Gastroesophageal sphincter (tissue), 4 donors: Measurements from ENCODE around the gene BRINP3. TPM values are rescaled to one million over a fixed set of nuclear protein-coding genes. Genes with fewer than 3 reads are reported as not detected.
A peak's percentile ranks its signal among the peaks of the same experiment; 100 is the strongest.
"Not testable (repeated sequence)": the region's sequence is repeated elsewhere in the genome, so short reads cannot be mapped to it uniquely, and the experiment has no call there.

Experiments
- ATAC-seq: fragments of 150-250 bp; one replicate; pipeline ENCODE4 v1.9.1; 2016; ENCODE audit warnings: mild to moderate bottlenecking, moderate library complexity
- H3K27ac ChIP-seq, 4 donors: fragments of 200-600 bp; sonication (generic) in 3 of 4; 1 replicate in 3 of 4; 2 replicates in 1 of 4; pipeline ENCODE4 v1.5.1; 2016 to 2019
- H3K27me3 ChIP-seq: fragments of 200-600 bp; sonication (generic); one replicate; pipeline ENCODE4 v1.5.1; 2019
- H3K36me3 ChIP-seq, 2 donors: fragments of 200-600 bp; sonication (generic); one replicate each; pipeline ENCODE4 v1.5.1; 2019; ENCODE audit warnings: control low read depth in 1 of 2
- H3K4me1 ChIP-seq, 3 donors: fragments of 200-600 bp; sonication (generic); 1 replicate in 2 of 3; 2 replicates in 1 of 3; pipeline ENCODE4 v1.5.1; 2016 to 2019; ENCODE audit warnings: control low read depth in 2 of 3
- H3K4me3 ChIP-seq, 2 donors: fragments of 200-600 bp; sonication (generic); one replicate each; pipeline ENCODE4 v1.5.1; 2019; ENCODE audit warnings: mild to moderate bottlenecking in 1 of 2, moderate library complexity in 1 of 2
- H3K9me3 ChIP-seq, 3 donors: fragments of 200-600 bp; sonication (generic); one replicate each; pipeline ENCODE4 v1.5.1; 2017 to 2019; ENCODE audit warnings: control low read depth in 2 of 3
- CTCF ChIP-seq, 4 experiments: fragments of 200-600 bp in 2 of 4; fragments of 450-650 bp in 2 of 4; sonication (generic) in 1 of 4; IDR thresholded peaks; one replicate each; pipeline ENCODE4 v1.5.1; 2017 to 2019; ENCODE audit warnings: antibody characterized with exemption in 4 of 4, mild to moderate bottlenecking in 2 of 4, moderate library complexity in 2 of 4
- EP300 ChIP-seq: sonication (generic); formaldehyde crosslinking; IDR thresholded peaks from one replicate; pipeline ENCODE4 v1.6.1; 2017; ENCODE audit warnings: antibody characterized with exemption, mild to moderate bottlenecking
- POLR2A ChIP-seq, 2 donors: fragments of 450-650 bp; IDR thresholded peaks; one replicate each; pipeline ENCODE4 v1.6.1; 2017; ENCODE audit warnings: antibody characterized with exemption in 2 of 2, mild to moderate bottlenecking in 2 of 2, moderate library complexity in 1 of 2
- POLR2AphosphoS5 ChIP-seq: sonication (generic); formaldehyde crosslinking; IDR thresholded peaks from one replicate; pipeline ENCODE4 v1.6.1; 2017; ENCODE audit warnings: antibody characterized with exemption
- WGBS, 2 donors: methylation state at CpG; one replicate each; pipeline ENCODE4 v1.1.5; 2018; ENCODE audit warnings: low coverage in 1 of 2; 5-methylcytosine and 5-hydroxymethylcytosine counted together
- total RNA-seq, 4 donors: library from RNA; depleted of rRNA; stranded (reverse); fragments of >200 nt; gene quantifications; one replicate each; pipeline ENCODE4 v1.1.0, GENCODE V29; 2016

BRINP3 gene
- 10 to 100 TPM in 3 of 4 donors, 1 to 10 TPM in 1; 6.7 to 24.7 (median 12.0) TPM for total RNA-seq

- Histone ChIP-seq H3K36me3 (no peaks in the 10 kb centered on the region), H3K4me3 (peak within 1 kb of the TSS; percentile 52 to 57), H3K4me1 (peaks cover 0 to 36% (median 0%) of the 10 kb centered on the region in 3 donors), H3K27me3 (peaks cover 23% of the 10 kb centered on the region), H3K9me3 (no peaks in the 10 kb centered on the region), H3K27ac (peak within 1 kb of the TSS; percentile 70 to 79 (median 72))
- 16 to 21% methylated on average over 3 to 4 of the region's 4 CpGs for WGBS, 2 donors
- no peak for TF ChIP-seq EP300
- ATAC-seq: peak; percentile 10
Measured at GRCh38 chr1:190477762-190478148, at the start of gene BRINP3. TSS of gene BRINP3 (minus strand) at chr1:190477864.

GRCh38 chr1:190511554-190511953 is 33.9 kb upstream of the BRINP3 start:
- no peak overlapping the region for H3K4me3 ChIP-seq
- no peaks in the 10 kb centered on the region for H3K9me3 ChIP-seq
- no peaks in the 10 kb centered on the region for H3K4me1 ChIP-seq
- whole genome bisulfite sequencing, 2 donors: 67 to 90% methylated on average over 2 of the region's 2 CpGs
- TF ChIP-seq POLR2AphosphoS5 (no peak), POLR2A (IDR thresholded peaks at IDR 0.05) (no peak), EP300 (no peak), CTCF (IDR thresholded peaks at IDR 0.05) (no peak)
- ATAC-seq: no peak
- no peak overlapping the region for H3K27ac ChIP-seq
- H3K36me3 ChIP-seq: no peaks in the 10 kb centered on the region
- no peaks in the 10 kb centered on the region for H3K27me3 ChIP-seq

- no peak overlapping the region for H3K27ac ChIP-seq
- no peaks in the 10 kb centered on the region for H3K27me3 ChIP-seq
- no peaks in the 10 kb centered on the region for H3K9me3 ChIP-seq
- no peak overlapping the region for H3K4me3 ChIP-seq
- ATAC-seq: no peak
- TF ChIP-seq POLR2A (IDR thresholded peaks at IDR 0.05) (no peak), EP300 (no peak), CTCF (IDR thresholded peaks at IDR 0.05) (no peak), POLR2AphosphoS5 (no peak)
- WGBS, 2 donors: 25 to 35% methylated on average over 1 of the region's 1 CpG
- no peaks in the 10 kb centered on the region for H3K4me1 ChIP-seq
- H3K36me3 ChIP-seq: no peaks in the 10 kb centered on the region
Measured at GRCh38 chr1:190507357-190507756, 29.7 kb upstream of the BRINP3 start.

- H3K27me3 ChIP-seq, H3K4me1 ChIP-seq, H3K27ac ChIP-seq, H3K36me3 ChIP-seq, H3K9me3 ChIP-seq, H3K4me3 ChIP-seq, ATAC-seq: not testable (repeated sequence)
- WGBS, 2 donors: 78 to 100% methylated on average over 3 of the region's 3 CpGs
Measured at GRCh38 chr1:190504539-190504938, 26.9 kb upstream of the BRINP3 start.

- Histone ChIP-seq H3K36me3 (no peaks in the 10 kb centered on the region), H3K9me3 (no peaks in the 10 kb centered on the region), H3K27me3 (no peaks in the 10 kb centered on the region), H3K4me1 (no peaks in the 10 kb centered on the region), H3K27ac (no peak overlapping the region), H3K4me3 (no peak overlapping the region)
- ATAC-seq: no peak
- TF ChIP-seq EP300 (no peak), POLR2A (IDR thresholded peaks at IDR 0.05) (no peak), CTCF (IDR thresholded peaks at IDR 0.05) (no peak)
Measured at GRCh38 chr1:190497565-190497964, 19.9 kb upstream of the BRINP3 start.

GRCh38 chr1:190494451-190494850 is 16.8 kb upstream of the BRINP3 start:
- Histone ChIP-seq H3K27ac (no peak overlapping the region), H3K4me1 (no peaks in the 10 kb centered on the region), H3K27me3 (no peaks in the 10 kb centered on the region), H3K36me3 (no peaks in the 10 kb centered on the region), H3K4me3 (no peak overlapping the region), H3K9me3 (no peaks in the 10 kb centered on the region)
- TF ChIP-seq POLR2A (IDR thresholded peaks at IDR 0.05): no peak
- no peak for TF ChIP-seq EP300
- TF ChIP-seq CTCF (IDR thresholded peaks at IDR 0.05): no peak
- no peak for TF ChIP-seq POLR2AphosphoS5
- ATAC-seq: no peak
- 94 to 100% methylated on average over 2 to 4 of the region's 4 CpGs for WGBS, 2 donors
